GM18526 (cell line): Measurements from ENCODE around the gene KCNC2.

Experiments
- POLR2A ChIP-seq: IDR thresholded peaks from 3 replicates; pipeline ENCODE4 v1.6.1; 2011; ENCODE audit not compliant: insufficient read length; ENCODE audit errors: extremely low read depth

KCNC2 gene

GRCh38 chr12:75184516-75184915 is 25.1 kb downstream of the KCNC2 start:
- no peak for TF ChIP-seq POLR2A

DNA sequence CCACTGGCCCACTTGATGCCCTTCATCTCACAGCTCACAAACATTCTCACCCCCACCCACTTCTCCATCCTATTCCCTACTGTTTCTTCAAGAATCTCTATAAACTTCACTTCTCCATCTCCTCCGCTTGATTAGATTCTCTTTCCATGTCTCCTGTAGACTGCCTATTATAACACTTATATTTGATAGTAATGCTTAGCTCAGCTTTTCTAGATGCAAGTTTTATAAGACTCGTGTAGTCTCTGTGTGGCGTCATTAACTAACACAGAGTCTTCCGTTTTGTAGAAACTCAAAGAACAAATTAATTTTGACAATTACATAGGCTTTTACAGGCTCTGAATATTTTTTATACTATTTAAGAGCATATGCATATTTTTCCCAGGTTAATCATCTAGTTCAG is 25.7 kb downstream of the KCNC2 start:
- TF ChIP-seq POLR2A: no peak

- no peak for TF ChIP-seq POLR2A
Observed at GRCh38 chr12:75177997-75178396, 31.6 kb downstream of the KCNC2 start.

- TF ChIP-seq POLR2A: no peak
Observed at GRCh38 chr12:75172611-75173010, 37.0 kb downstream of the KCNC2 start.

DNA sequence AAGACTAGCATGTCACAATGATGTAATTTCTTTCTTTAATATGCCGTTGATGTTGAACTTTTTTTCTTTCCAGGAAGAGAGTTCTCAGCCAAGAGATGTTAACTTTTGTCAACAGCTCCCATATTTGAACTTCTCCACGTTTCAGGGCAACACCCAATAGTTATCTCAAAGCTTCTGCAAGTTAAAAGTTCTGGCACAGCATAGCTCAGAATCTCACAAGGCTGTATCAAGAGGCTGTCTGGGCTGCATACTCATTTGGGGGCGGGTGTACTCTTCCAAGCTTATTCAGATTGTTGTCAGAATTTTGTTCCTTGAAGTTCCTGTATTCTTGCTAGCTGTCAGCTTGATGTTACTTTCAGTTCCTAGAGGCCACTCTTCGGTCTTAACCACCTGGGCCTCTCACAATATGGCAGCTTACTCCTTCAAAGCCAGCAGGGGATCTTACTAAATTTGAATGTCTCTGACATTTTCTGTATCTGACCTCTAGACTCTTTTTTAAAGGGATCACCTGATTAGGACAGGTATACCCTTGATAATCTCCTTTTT is 38.9 kb downstream of the KCNC2 start:
- TF ChIP-seq POLR2A: no peak

GRCh38 chr12:75162845-75163244 is 46.8 kb downstream of the KCNC2 start:
- no peak for TF ChIP-seq POLR2A

DNA sequence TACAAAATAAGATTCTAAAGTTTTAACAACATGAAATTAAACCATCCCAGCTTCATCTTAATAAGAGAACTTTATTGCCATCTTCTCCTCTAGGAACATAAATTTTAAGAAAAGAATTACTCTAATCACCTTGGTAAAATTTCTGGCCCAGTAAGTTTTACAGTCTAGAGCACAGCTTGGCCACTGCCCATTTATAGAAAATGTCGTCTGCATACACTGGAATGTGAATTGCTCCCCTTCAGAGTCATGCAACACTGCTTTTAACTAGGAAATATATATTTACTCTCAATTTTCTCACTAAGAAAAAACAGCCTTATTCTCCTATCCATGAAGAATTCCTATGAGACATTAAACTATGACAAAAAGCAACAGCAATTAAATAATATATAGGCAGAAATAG is 48.2 kb downstream of the KCNC2 start:
- no peak for TF ChIP-seq POLR2A

DNA sequence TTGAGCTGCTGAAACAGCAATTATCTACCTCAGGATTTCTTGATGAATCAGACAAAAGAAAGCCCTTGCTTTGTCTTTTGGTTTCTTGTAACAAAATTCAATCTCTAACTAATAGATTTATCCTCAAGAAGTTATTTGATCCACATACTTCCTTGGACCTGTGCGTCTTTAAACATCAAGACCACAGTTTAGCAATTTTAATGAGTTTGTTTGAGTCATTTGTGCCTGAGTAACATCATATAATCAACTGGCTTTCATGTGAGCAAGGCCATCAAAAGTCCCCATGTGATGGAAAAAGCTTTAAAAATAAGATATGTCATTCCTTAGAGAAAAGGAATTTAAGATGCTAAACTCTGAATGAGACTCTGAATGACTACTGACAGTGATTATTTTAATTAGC is 52.3 kb downstream of the KCNC2 start:
- TF ChIP-seq POLR2A: no peak

- no peak for TF ChIP-seq POLR2A
Observed at GRCh38 chr12:75155962-75156361, 53.7 kb downstream of the KCNC2 start.

GRCh38 chr12:75154388-75154787 is 55.3 kb downstream of the KCNC2 start:
- no peak for TF ChIP-seq POLR2A

DNA sequence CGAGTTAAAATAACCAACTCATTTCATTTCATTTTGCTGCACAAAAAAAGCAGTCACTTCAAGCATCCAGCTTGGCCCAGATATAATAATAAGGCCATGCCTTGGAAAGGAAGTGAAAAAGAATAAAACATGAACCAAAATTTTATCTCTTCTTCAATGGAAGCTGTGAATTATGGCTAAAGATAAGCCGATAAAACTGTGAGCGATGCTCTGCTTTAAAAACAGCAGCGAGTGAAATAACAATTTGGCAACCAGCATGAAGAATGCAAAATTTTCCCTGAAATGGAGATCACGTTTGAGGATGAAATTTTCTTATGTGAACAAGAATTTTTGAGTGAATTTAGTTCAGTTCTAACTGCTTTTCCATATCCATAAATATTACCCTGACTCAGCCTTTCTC is 70.4 kb downstream of the KCNC2 start:
- TF ChIP-seq POLR2A: no peak

DNA sequence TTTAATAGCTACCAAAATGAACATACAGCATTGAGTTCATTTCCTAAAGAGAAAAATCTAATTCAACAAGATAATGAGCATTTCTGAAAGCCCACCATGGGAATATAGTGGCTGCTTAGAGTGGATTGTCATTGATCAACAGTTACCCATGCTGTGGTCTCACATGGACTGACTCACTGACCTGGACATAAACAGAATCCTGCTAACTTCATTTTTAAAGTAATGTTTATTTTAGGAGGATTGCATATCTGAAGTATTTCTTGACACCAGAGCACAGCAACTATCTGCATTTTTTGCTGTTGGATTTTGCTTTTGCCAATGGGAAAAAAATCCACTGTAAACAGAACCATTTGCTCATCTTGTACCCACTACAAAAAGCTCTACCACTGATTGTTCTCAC is 71.7 kb downstream of the KCNC2 start:
- TF ChIP-seq POLR2A: no peak

DNA sequence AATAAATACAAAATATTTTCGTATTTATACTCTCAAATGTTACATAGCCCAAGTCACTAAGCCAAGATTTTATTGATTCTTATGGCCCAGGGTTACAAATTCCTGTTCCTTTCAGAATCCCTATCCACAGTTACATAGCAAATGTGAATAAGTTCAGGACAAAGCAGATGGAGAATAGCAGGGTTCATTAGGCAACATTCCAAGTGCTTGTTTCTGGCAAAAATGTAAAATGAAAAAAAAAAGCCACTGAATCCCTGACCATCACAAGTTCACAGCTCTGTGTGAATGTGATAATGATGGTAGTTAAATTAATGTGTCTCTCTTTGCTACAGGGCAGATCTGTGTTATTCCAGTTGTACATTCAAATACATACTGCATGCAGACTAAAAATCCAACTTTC is 74.6 kb downstream of the KCNC2 start:
- no peak for TF ChIP-seq POLR2A

- no peak for TF ChIP-seq POLR2A
Observed at GRCh38 chr12:75130811-75131210, 78.8 kb downstream of the KCNC2 start.

DNA sequence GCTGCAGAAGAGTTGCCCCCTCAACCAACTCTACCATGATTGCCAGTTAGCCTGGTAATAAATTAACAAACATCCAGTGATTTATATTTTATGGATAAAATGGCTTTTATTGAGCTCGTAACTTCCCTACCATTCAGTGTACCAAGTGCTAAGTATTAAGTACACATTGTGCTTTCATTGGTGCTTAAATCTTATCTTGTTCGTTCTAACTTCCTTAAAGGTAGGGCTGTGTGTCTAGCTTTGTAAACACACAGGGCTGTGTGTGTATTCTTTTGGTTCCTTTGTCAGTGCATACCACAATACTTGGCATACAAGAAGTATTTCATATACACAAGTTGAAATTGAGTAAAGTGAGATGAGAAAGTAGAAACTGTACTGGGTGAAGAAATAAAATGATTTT is 80.4 kb downstream of the KCNC2 start:
- TF ChIP-seq POLR2A: no peak

GRCh38 chr12:75121036-75121705 is 88.5 kb downstream of the KCNC2 start:
- no peak for TF ChIP-seq POLR2A

DNA sequence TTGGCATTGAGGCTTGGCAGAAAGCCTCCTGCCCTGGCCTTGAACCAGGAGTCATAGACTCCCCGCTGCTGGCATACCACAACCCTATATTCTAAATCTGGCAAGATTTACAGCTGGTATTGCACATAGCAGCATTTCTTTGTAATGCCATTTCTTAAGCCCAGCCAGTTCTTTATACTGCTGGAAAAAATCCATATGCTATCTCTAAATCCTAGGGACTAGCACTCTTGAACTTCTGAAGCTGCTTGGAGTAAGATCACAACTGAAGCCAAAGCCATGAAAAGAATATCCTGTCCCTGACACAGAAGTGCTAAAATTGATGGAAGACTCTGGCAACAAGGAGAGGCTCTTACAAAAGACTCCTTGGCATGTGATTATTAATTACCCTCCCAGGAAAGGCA is 89.3 kb downstream of the KCNC2 start:
- no peak for TF ChIP-seq POLR2A
